GM23248 (cell line): ENCODE data around the gene CDK13. TPM values are rescaled to one million over a fixed set of nuclear protein-coding genes. Genes with fewer than 3 reads are reported as not detected.

Experiments used
- DNase-seq: peaks from one replicate; pipeline ENCODE4 v3.0.0-alpha.2; 2015
- H2AFZ ChIP-seq: fragments of 200-600 bp; sonication (generic); 2 replicates; pipeline ENCODE4 v1.6.1; 2016; ENCODE audit warnings: antibody characterized with exemption
- H3F3A ChIP-seq: fragments of 200-600 bp; sonication (generic); 2 replicates; pipeline ENCODE4 v1.6.1; 2016; ENCODE audit warnings: mild to moderate bottlenecking, antibody characterized with exemption, mixed run types; ENCODE audit not compliant: insufficient read depth
- H3K27ac ChIP-seq: fragments of 200-600 bp; sonication (generic); 2 replicates; pipeline ENCODE4 v1.5.1; 2016; ENCODE audit warnings: mild to moderate bottlenecking
- H3K27me3 ChIP-seq: fragments of 200-600 bp; sonication (generic); replicated peaks from 2 replicates; pipeline ENCODE4 v1.6.1; 2016; ENCODE audit warnings: mild to moderate bottlenecking; ENCODE audit not compliant: insufficient read depth
- H3K36me3 ChIP-seq: fragments of 200-600 bp; sonication (generic); 2 replicates; pipeline ENCODE4 v1.6.1; 2016; ENCODE audit warnings: low read depth, mild to moderate bottlenecking
- H3K4me1 ChIP-seq: fragments of 200-600 bp; sonication (generic); 2 replicates; pipeline ENCODE4 v1.6.1; 2016; ENCODE audit warnings: mild to moderate bottlenecking; ENCODE audit not compliant: insufficient read depth
- H3K4me2 ChIP-seq: fragments of 200-600 bp; sonication (generic); one replicate; pipeline ENCODE4 v1.6.1; 2016; ENCODE audit warnings: mild to moderate bottlenecking; ENCODE audit not compliant: unreplicated experiment
- H3K4me3 ChIP-seq: fragments of 200-600 bp; sonication (generic); 2 replicates; pipeline ENCODE4 v1.5.1; 2016; ENCODE audit warnings: mild to moderate bottlenecking
- H3K79me2 ChIP-seq: fragments of 200-600 bp; sonication (generic); 2 replicates; pipeline ENCODE4 v1.6.1; 2016; ENCODE audit warnings: mild to moderate bottlenecking; ENCODE audit not compliant: insufficient read depth
- H3K9ac ChIP-seq: fragments of 200-600 bp; sonication (generic); 2 replicates; pipeline ENCODE4 v1.6.1; 2016; ENCODE audit warnings: mild to moderate bottlenecking
- H3K9me2 ChIP-seq: fragments of 200-600 bp; sonication (generic); 2 replicates; pipeline ENCODE4 v1.6.1; 2016; ENCODE audit warnings: mixed run types, mild to moderate bottlenecking, moderate library complexity; ENCODE audit not compliant: insufficient read depth
- H3K9me3 ChIP-seq: fragments of 200-600 bp; sonication (generic); one replicate; pipeline ENCODE4 v1.6.1; 2017; ENCODE audit warnings: low read depth
- H4K20me1 ChIP-seq: fragments of 200-600 bp; sonication (generic); 2 replicates; pipeline ENCODE4 v1.6.0; 2016; ENCODE audit not compliant: insufficient read depth
- EZH2 ChIP-seq: fragments of 200-600 bp; sonication (generic); IDR thresholded peaks from 2 replicates; pipeline ENCODE4 v1.6.1; 2018; ENCODE audit warnings: antibody characterized with exemption, mild to moderate bottlenecking; ENCODE audit not compliant: insufficient read depth, poor library complexity, severe bottlenecking
- EZH2phosphoT487 ChIP-seq: fragments of 200-600 bp; sonication (generic); IDR thresholded peaks from 2 replicates; pipeline ENCODE4 v1.6.1; 2018; ENCODE audit warnings: antibody characterized with exemption, moderate library complexity, mild to moderate bottlenecking, low read depth; ENCODE audit not compliant: insufficient read depth
- WGBS, 2 experiments: methylation state at CpG; one replicate each; pipeline ENCODE4 v1.1.6; 2015 to 2017; ENCODE audit warnings: low lambda C conversion rate in 2 of 2, low coverage in 1 of 2; ENCODE audit errors: missing lambda C conversion rate in 2 of 2; 5-methylcytosine and 5-hydroxymethylcytosine counted together
- in situ Hi-C: fragments of 300-500 bp; cut with MboI; formaldehyde crosslinking; loops from 2 replicates; pipeline ENCODE4 v1.15.0; 2020
- polyA plus RNA-seq: library from polyadenylated mRNA; unstranded; fragments of >200 nt; fragmentation: Nextera tagmentation; extraction: Ambion mirVana; gene quantifications from 2 replicates; pipeline ENCODE4 v1.2.1, GENCODE V29; 2016
- total RNA-seq: library from RNA; depleted of rRNA; stranded (reverse); fragments of >200 nt; shearing (Covaris generic); gene quantifications from 2 replicates; pipeline ENCODE4 v1.2.3, GENCODE V29; 2014

CDK13 gene
- total and polyA plus RNA-seq, 2 experiments from 2014 or later = 13.3 to 41.4 TPM

DNA sequence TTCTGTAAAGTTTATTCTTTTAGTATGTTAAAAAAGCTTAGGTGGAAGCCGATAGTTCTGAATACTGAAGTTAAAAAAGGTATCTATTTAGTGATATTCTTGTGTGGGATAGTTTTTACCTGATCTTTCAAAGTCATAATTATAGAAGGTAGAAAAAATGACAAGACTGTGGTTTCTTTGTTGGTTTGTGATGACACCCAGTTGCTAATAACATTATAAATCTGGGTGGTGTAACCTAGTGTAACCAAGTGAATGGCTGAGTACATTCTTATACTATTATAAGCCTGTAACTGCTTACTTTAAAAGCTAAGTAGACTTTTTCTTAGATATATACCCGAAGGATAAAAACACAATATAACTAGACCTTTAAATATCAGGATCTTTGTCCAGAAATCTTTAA is 2.3 kb downstream of the CDK13 start:
- H3K36me3 ChIP-seq = no peaks in the 10 kb centered on the region
- DNase-seq = peak; percentile 81
- peaks cover 34% of the 10 kb centered on the region; the same call in 1 of the 2 replicates for H4K20me1 ChIP-seq
- peak overlapping the region; percentile 98 for H3K4me3 ChIP-seq
- H3K9me3 ChIP-seq = no peaks in the 10 kb centered on the region
- H3K27me3 ChIP-seq = no peaks in the 10 kb centered on the region
- in situ Hi-C loops = no loop called here
- H2AFZ ChIP-seq = no peak overlapping the region
- 0 to 1% methylated on average over 2 of the region's 2 CpGs for WGBS, 2 experiments
- no peaks in the 10 kb centered on the region for H3K9me2 ChIP-seq
- peak overlapping the region; percentile 99 for H3K4me2 ChIP-seq
- TF ChIP-seq EZH2 (no peak), EZH2phosphoT487 (0 out of 2 replicates have a peak, but pooled peaks have one; percentile 56)
- H3K4me1 ChIP-seq = peaks cover 26% of the 10 kb centered on the region
- H3K9ac ChIP-seq = peak overlapping the region; percentile 95
- peak overlapping the region; percentile 97 for H3K27ac ChIP-seq
- peaks cover 71% of the 10 kb centered on the region for H3K79me2 ChIP-seq
- peaks cover 41% of the 10 kb centered on the region for H3F3A ChIP-seq

DNA sequence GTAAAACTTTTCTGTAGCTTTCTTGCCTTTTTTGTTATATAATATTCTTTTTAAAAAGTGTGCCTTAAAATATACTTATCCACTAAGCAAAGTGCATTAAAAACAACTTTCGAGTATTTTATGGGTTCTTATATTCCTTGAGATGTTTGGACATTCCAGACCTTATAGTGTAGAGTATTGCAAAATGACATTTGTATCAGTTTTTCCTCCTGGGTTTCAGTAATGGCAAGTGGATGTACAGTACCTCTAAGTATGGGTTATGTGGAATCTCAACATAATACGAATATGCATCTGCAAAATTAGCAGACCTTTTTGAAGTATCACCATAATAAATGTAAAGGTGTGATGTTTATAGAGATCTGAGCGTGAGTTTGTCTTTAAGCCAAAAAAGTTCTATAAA is 2.7 kb downstream of the CDK13 start:
- Histone ChIP-seq H3F3A (peaks cover 37% of the 10 kb centered on the region), H3K9me3 (no peaks in the 10 kb centered on the region), H4K20me1 (peaks cover 36% of the 10 kb centered on the region; the same call in 1 of the 2 replicates), H3K9me2 (no peaks in the 10 kb centered on the region), H3K4me3 (peak overlapping the region; percentile 98), H3K36me3 (no peaks in the 10 kb centered on the region), H2AFZ (no peak overlapping the region), H3K27me3 (no peaks in the 10 kb centered on the region), H3K9ac (peak overlapping the region; percentile 95), H3K27ac (peak overlapping the region; percentile 97), H3K79me2 (peaks cover 75% of the 10 kb centered on the region), H3K4me2 (peak overlapping the region; percentile 99), H3K4me1 (peaks cover 26% of the 10 kb centered on the region)
- no peak for TF ChIP-seq EZH2
- TF ChIP-seq EZH2phosphoT487 = no peak
- DNase-seq = peak; percentile 50
- in situ Hi-C loops = no loop called here
- 2 to 5% methylated on average over 3 of the region's 3 CpGs for WGBS, 2 experiments

DNA sequence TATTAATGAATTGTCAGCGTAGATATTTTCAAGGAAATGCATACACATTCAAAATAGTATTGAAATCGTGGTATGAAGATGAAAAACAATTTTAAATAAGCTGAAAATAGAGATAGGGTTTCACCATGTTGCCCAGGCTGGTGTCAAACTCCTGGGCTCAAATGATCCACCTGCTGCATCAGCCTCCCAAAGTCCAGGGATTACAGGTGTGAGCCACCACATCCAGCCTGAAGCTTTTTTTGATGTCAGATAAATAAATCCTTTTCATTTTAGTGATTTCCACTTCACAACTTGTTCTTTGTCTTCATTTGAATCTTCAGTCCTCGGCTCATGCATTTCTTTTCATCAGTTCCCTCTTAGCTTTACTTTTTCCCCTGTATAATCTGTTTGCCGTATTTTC is 4.6 kb downstream of the CDK13 start:
- no peaks in the 10 kb centered on the region for H3K36me3 ChIP-seq
- H3K4me3 ChIP-seq = peak overlapping the region; percentile 98
- no peak overlapping the region for H2AFZ ChIP-seq
- H3K4me2 ChIP-seq = peak overlapping the region; percentile 99
- H3K27me3 ChIP-seq = no peaks in the 10 kb centered on the region
- TF ChIP-seq EZH2 = no peak
- no peak for TF ChIP-seq EZH2phosphoT487
- 85 to 86% methylated on average over 4 of the region's 4 CpGs for WGBS, 2 experiments
- no peak overlapping the region for H3K27ac ChIP-seq
- H3K9me2 ChIP-seq = no peaks in the 10 kb centered on the region
- H3K9ac ChIP-seq = no peak overlapping the region
- peaks cover 36% of the 10 kb centered on the region; the same call in 1 of the 2 replicates for H4K20me1 ChIP-seq
- no peaks in the 10 kb centered on the region for H3K9me3 ChIP-seq
- peaks cover 94% of the 10 kb centered on the region for H3K79me2 ChIP-seq
- peaks cover 19% of the 10 kb centered on the region for H3K4me1 ChIP-seq
- in situ Hi-C loops = no loop called here
- H3F3A ChIP-seq = peaks cover 23% of the 10 kb centered on the region; the same call in 1 of the 2 replicates
- DNase-seq = no peak

DNA sequence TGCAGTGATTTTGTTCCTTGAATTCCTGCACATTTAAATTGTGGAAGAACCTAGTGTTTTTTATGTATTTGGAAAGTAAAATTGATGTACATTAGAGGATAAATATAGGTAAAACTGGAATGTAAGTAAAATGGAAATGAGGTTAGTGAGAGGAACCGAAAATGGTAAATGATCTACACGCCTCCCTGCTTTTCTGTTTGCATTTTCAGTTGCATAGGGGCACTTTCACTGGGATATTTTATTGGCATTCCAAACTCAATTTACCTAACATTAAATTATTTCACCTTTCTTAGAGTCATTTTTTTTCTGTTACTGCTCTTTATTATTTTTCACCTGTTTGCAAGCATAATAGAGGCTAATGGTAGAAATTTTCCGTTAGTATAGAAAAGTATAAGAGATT is 8.0 kb downstream of the CDK13 start:
- in situ Hi-C loops = no loop called here
- Histone ChIP-seq H3K9ac (no peak overlapping the region), H3K36me3 (no peaks in the 10 kb centered on the region), H2AFZ (no peak overlapping the region), H3K4me3 (no peak overlapping the region), H3K4me1 (peaks cover 19% of the 10 kb centered on the region), H3K27ac (no peak overlapping the region), H3K9me2 (no peaks in the 10 kb centered on the region), H4K20me1 (peaks cover 32% of the 10 kb centered on the region; the same call in 1 of the 2 replicates), H3K4me2 (no peak overlapping the region), H3K27me3 (no peaks in the 10 kb centered on the region), H3F3A (peaks cover 9% of the 10 kb centered on the region; the same call in 1 of the 2 replicates), H3K9me3 (no peaks in the 10 kb centered on the region), H3K79me2 (peaks cover 100% of the 10 kb centered on the region)
- DNase-seq = no peak
- TF ChIP-seq EZH2 = no peak
- 96 to 98% methylated on average over 3 of the region's 3 CpGs for WGBS, 2 experiments
